Sciatic nerve (tissue), 2 donors: ENCODE results near the gene HDAC4. TPM values are rescaled to one million over a fixed set of nuclear protein-coding genes. Genes with fewer than 3 reads are reported as not detected.

Experiments
- ATAC-seq: fragments of 200-7000 bp; cut with Tn5 transposase; one replicate; pipeline ENCODE4 v1.9.1; 2020; ENCODE audit warnings: mild to moderate bottlenecking, moderate library complexity
- DNase-seq: peaks from one replicate; pipeline ENCODE4 v3.0.0-alpha.2; 2020; ENCODE audit warnings: low spot score
- intact Hi-C: fragments of 100-400 bp; cut with DNase I; formaldehyde crosslinking; loops from one replicate; pipeline ENCODE4 v1.14.2; 2022
- total RNA-seq: library from RNA; stranded (reverse); fragmentation: NEBNext Ultra II Directional; extraction: Animal tissue kit (Norgen Biotek cat#: 25700); gene quantifications from one replicate; pipeline ENCODE4 v1.2.1, GENCODE V29; 2021
- donor health status: DM: no; HTN: no; CAD: no.
- donor health status: DM: no; HTN: no; CAD: no.

Gene HDAC4
- total RNA-seq, 1 donor from 2014 or later, result 99.5 TPM

GRCh38 chr2:239376351-239376750 is 24.5 kb downstream of the HDAC4 start:
- intact Hi-C loops, result no loop called here
- DNase-seq (peak; percentile 55), ATAC-seq (no peak)

- peak; percentile 16 for ATAC-seq
- DNase-seq, result peak; percentile 58
Observed at GRCh38 chr2:239375278-239376061, 25.4 kb downstream of the HDAC4 start.

GRCh38 chr2:239374896-239375277 is 25.9 kb downstream of the HDAC4 start:
- ATAC-seq, result no peak
- intact Hi-C loops, result no loop called here
- DNase-seq, result peak; percentile 50

More at GRCh38 chr2:239375278-239376061, 25.4 kb downstream of the HDAC4 start:
- intact Hi-C loops, result no loop called here

GRCh38 chr2:239372835-239373234 is 28.0 kb downstream of the HDAC4 start:
- DNase-seq (peak; percentile 43), ATAC-seq (no peak)
- intact Hi-C loops, result no loop called here

- ATAC-seq, result no peak
- DNase-seq, result peak; percentile 50
- intact Hi-C loops, result no loop called here
Observed at GRCh38 chr2:239371726-239372686, 28.8 kb downstream of the HDAC4 start.

- intact Hi-C loops, result no loop called here
- DNase-seq (no peak), ATAC-seq (no peak)
Observed at GRCh38 chr2:239370876-239371725, 29.7 kb downstream of the HDAC4 start.

GRCh38 chr2:239370403-239370802 is 30.4 kb downstream of the HDAC4 start:
- DNase-seq (no peak), ATAC-seq (no peak)
- intact Hi-C loops, result no loop called here

GRCh38 chr2:239369631-239370161 is 31.1 kb downstream of the HDAC4 start:
- peak; percentile 58 for DNase-seq
- ATAC-seq, result peak; percentile 49
- intact Hi-C loops, result no loop called here

GRCh38 chr2:239368906-239369552 is 31.8 kb downstream of the HDAC4 start:
- ATAC-seq, result no peak
- DNase-seq, result peak; percentile 53
- intact Hi-C loops, result no loop called here

- ATAC-seq (no peak), DNase-seq (peak; percentile 38)
- intact Hi-C loops, result no loop called here
Observed at GRCh38 chr2:239368321-239368720, 32.5 kb downstream of the HDAC4 start.

- intact Hi-C loops, result no loop called here
- peak; percentile 38 for DNase-seq
- ATAC-seq, result no peak
Observed at GRCh38 chr2:239366740-239367139, 34.1 kb downstream of the HDAC4 start.

- intact Hi-C loops, result no loop called here
- DNase-seq (peak; percentile 48), ATAC-seq (no peak)
Observed at GRCh38 chr2:239365782-239366435, 34.9 kb downstream of the HDAC4 start.

- intact Hi-C loops, result no loop called here
- peak; percentile 39 for DNase-seq
- no peak for ATAC-seq
Observed at GRCh38 chr2:239365071-239365781, 35.6 kb downstream of the HDAC4 start.

- DNase-seq (no peak), ATAC-seq (no peak)
- intact Hi-C loops, result no loop called here
Observed at GRCh38 chr2:239363946-239364637, 36.7 kb downstream of the HDAC4 start.

GRCh38 chr2:239362507-239362906 is 38.3 kb downstream of the HDAC4 start:
- DNase-seq (no peak), ATAC-seq (no peak)
- intact Hi-C loops, result no loop called here

- DNase-seq, result no peak
- intact Hi-C loops, result no loop called here
- no peak for ATAC-seq
Observed at GRCh38 chr2:239361311-239361642, 39.5 kb downstream of the HDAC4 start.
